Endothelial cell (in vitro differentiated cells): ENCODE data around the gene SCG2. TPM values are rescaled to one million over a fixed set of nuclear protein-coding genes. Genes with fewer than 3 reads are reported as not detected.

Source experiments
- DNase-seq: peaks from one replicate; pipeline ENCODE4 v3.0.0; 2021; ENCODE audit warnings: low spot score
- H3K27ac Mint-ChIP-seq: one replicate; pipeline ENCODE4 v1.8.0; 2021; ENCODE audit warnings: mixed read lengths, inconsistent platforms; ENCODE audit not compliant: unreplicated experiment
- H3K27me3 Mint-ChIP-seq: one replicate; pipeline ENCODE4 v1.8.0; 2021; ENCODE audit warnings: mild to moderate bottlenecking, moderate library complexity, mixed read lengths, inconsistent platforms; ENCODE audit not compliant: unreplicated experiment
- H3K36me3 Mint-ChIP-seq: one replicate; pipeline ENCODE4 v1.8.0; 2021; ENCODE audit warnings: mild to moderate bottlenecking, low read depth, mixed read lengths, inconsistent platforms; ENCODE audit not compliant: unreplicated experiment
- H3K4me1 Mint-ChIP-seq: one replicate; pipeline ENCODE4 v1.8.0; 2021; ENCODE audit warnings: mild to moderate bottlenecking, mixed read lengths, inconsistent platforms; ENCODE audit not compliant: unreplicated experiment
- H3K4me3 Mint-ChIP-seq: one replicate; pipeline ENCODE4 v1.8.0; 2021; ENCODE audit warnings: mild to moderate bottlenecking, mixed read lengths, inconsistent platforms; ENCODE audit not compliant: unreplicated experiment
- H3K9me3 Mint-ChIP-seq: one replicate; pipeline ENCODE4 v1.8.0; 2021; ENCODE audit warnings: mixed read lengths, inconsistent platforms; ENCODE audit not compliant: unreplicated experiment
- total RNA-seq: library from RNA; stranded (reverse); fragmentation: NEBNext Ultra II Directional; extraction: Animal tissue kit (Norgen Biotek cat#: 25700); gene quantifications from one replicate; pipeline ENCODE4 v1.2.1, GENCODE V29; 2021; ENCODE audit not compliant: unreplicated experiment
- TF ChIP-seq, protein P1 (sequence below): fragments of 200-600 bp; sonication (generic); IDR thresholded peaks from one replicate; pipeline ENCODE4 v1.5.0; 2021; ENCODE audit warnings: antibody characterized with exemption; ENCODE audit not compliant: unreplicated experiment

SCG2 gene
- total RNA-seq, 1 donor from 2014 or later = 0.23 TPM

GRCh38 chr2:223585666-223586065, 16.5 kb downstream of the SCG2 start:
- TF ChIP-seq, protein P1, sequence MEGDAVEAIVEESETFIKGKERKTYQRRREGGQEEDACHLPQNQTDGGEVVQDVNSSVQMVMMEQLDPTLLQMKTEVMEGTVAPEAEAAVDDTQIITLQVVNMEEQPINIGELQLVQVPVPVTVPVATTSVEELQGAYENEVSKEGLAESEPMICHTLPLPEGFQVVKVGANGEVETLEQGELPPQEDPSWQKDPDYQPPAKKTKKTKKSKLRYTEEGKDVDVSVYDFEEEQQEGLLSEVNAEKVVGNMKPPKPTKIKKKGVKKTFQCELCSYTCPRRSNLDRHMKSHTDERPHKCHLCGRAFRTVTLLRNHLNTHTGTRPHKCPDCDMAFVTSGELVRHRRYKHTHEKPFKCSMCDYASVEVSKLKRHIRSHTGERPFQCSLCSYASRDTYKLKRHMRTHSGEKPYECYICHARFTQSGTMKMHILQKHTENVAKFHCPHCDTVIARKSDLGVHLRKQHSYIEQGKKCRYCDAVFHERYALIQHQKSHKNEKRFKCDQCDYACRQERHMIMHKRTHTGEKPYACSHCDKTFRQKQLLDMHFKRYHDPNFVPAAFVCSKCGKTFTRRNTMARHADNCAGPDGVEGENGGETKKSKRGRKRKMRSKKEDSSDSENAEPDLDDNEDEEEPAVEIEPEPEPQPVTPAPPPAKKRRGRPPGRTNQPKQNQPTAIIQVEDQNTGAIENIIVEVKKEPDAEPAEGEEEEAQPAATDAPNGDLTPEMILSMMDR = no peak
- Mint-ChIP-seq H3K4me3 (no peak overlapping the region), H3K36me3 (no peaks in the 10 kb centered on the region), H3K27me3 (peaks cover 2% of the 10 kb centered on the region), H3K4me1 (no peaks in the 10 kb centered on the region), H3K27ac (no peak overlapping the region), H3K9me3 (no peaks in the 10 kb centered on the region)
- DNase-seq = no peak

- Mint-ChIP-seq H3K36me3 (no peaks in the 10 kb centered on the region), H3K4me3 (no peak overlapping the region), H3K9me3 (no peaks in the 10 kb centered on the region), H3K27me3 (peaks cover 2% of the 10 kb centered on the region), H3K27ac (no peak overlapping the region), H3K4me1 (no peaks in the 10 kb centered on the region)
- no peak for DNase-seq
- TF ChIP-seq, protein P1 = no peak
These were observed 20.2 kb downstream of the SCG2 start for GRCh38 chr2:223582001-223582400.

DNA sequence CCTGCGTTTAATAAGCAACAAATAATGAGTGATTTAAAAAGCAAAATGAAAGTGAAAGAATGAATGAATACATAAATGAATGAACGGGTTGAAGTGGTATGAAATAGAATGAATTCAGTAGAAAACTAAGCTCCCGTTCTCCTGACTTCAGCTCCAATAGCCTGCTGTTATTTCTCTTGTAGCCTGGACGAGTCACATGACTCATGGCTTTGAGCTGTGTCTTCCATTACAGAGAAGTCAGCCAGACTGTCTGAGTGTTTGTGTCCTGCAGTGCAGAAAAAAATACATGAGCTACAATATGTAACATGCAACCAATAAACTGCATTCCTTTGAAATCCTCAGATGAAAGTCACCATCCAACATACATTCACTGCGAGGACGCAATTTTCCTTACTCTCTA, 21.2 kb downstream of the SCG2 start:
- Mint-ChIP-seq H3K9me3 (no peaks in the 10 kb centered on the region), H3K4me1 (no peaks in the 10 kb centered on the region), H3K27ac (no peak overlapping the region), H3K36me3 (no peaks in the 10 kb centered on the region), H3K27me3 (peaks cover 2% of the 10 kb centered on the region), H3K4me3 (no peak overlapping the region)
- TF ChIP-seq, protein P1 = no peak
- no peak for DNase-seq

DNA sequence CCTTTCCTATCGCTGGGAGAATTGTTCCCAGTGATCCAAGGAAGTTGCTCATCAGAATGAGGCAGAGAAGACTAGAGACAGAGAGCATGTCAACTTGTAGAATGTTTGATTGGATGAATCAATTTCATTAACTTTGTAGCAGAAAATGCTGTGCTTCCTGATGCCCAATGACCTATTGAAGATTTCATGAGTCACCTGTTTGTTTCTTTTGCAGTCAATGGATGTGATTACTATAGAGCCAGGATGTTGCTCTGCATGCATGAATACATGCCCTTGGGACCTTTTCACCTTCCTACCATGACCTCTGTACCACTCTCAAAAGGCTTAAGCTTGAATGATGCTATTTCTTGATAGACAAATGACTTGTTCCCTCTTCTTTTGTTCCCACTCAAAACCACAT, 23.3 kb downstream of the SCG2 start:
- DNase-seq = no peak
- Mint-ChIP-seq H3K4me1 (no peaks in the 10 kb centered on the region), H3K36me3 (no peaks in the 10 kb centered on the region), H3K9me3 (no peaks in the 10 kb centered on the region), H3K4me3 (no peak overlapping the region), H3K27ac (no peak overlapping the region), H3K27me3 (peaks cover 2% of the 10 kb centered on the region)
- TF ChIP-seq, protein P1 = no peak

DNA sequence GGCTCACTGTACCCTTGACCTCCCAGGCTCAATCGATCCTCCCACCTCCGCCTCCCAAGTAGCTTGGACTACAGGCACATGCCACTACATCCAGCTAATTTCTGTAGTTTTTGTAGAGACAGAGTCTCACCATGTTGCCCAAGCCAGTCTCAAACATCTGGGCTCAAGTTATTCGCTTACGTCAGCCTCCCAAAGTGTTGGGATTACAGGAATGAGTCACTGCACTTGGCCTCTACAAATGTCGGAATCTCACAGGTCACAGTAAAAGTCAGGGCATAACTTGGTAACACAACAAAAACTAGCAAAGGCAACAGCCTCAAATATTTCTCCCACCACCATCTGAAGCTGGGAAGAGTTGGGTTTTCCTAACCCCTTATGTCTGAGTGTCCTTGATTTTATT, 25.3 kb downstream of the SCG2 start:
- DNase-seq = no peak
- TF ChIP-seq, protein P1 = no peak
- H3K4me3 Mint-ChIP-seq = no peak overlapping the region
- no peaks in the 10 kb centered on the region for H3K36me3 Mint-ChIP-seq
- no peaks in the 10 kb centered on the region for H3K4me1 Mint-ChIP-seq
- no peaks in the 10 kb centered on the region for H3K9me3 Mint-ChIP-seq
- no peaks in the 10 kb centered on the region for H3K27me3 Mint-ChIP-seq
- H3K27ac Mint-ChIP-seq = no peak overlapping the region
